ENCODE data around the gene CYP27B1.
"Not testable (repeated sequence)": the region's sequence is repeated elsewhere in the genome, so short reads cannot be mapped to it uniquely, and the experiment has no call there.

CYP27B1 gene

DNA sequence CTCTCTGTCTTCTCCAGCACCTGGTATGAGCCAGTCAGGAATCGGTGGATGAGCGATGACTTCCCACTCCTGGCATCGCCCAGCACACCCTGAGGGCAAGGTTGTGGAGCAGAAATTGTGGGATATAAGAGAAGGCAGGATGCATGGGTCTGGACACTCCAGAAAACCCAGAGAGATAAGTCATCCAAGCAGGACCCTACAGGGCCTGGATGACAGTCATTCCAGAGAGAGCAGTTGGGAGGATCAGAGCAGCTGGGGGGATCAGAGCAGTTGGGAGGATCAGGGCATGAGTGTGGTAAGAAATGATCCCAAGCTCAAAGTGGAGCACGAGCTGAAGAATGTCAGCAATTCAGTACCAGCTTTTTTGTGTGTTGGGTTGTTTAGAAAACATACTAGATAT, 32.3 kb downstream of the CYP27B1 start:
- DNase-seq, result no peak

DNA sequence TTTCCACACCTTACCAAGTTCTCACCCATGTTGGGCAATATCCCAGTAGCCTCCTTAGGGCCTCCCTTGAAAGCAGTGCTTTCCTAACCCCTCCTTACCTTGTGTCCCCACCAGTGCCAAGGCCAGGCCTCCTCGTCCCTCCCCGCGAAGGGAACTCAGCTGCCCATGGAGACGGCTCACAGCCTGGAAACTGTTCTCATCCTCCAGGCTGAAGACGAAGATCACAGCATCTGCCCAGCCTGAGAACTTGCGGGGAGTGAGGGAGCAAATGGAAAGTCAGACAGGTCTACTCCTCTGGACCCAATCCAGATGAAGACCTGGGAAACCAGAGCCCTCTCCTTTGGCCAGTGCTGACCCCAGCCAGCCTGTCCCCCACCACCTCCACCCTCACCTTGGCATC, 33.0 kb downstream of the CYP27B1 start:
- DNase-seq, result no peak

DNA sequence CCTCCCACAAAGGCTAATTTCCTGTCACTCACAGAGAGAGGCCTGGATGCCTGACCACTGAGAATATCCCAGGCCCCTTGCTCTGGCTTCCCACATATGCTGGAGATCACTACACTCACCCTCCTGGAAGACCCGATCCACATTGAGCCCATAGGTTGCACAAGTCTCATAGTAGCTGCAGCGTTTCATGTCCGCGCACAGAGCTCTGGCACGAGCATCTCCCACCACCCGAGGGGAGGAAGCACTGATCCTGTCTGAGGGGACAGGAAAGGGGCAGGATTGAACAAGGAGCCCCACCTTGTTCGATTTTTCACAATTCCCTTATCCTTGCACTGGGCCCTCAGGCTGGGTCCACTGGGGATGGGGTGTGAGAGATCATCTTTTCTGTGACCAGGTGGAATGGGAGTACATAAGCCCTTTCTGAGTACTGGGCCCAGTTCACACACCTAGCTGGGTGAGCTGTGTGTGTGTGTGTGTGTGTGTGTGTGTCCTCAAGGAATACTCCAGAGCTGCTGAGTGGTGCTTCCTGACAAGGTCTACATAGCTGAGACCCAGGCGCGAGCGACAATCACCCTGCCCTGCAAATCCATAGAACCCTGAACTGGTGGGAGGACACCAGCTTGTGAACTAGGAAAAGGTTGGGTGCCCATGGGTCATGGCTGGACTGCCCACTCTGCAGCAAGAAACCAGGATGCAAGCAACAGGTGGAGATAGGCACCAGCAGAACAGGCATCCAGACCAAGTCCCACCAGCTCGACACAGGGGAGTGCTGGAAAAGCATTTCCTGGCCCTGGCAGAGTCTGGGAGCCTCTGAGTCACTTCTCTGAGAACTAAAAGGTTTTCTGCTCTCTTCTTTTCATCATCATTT, 33.9 kb downstream of the CYP27B1 start:
- DNase-seq, result no peak

DNA sequence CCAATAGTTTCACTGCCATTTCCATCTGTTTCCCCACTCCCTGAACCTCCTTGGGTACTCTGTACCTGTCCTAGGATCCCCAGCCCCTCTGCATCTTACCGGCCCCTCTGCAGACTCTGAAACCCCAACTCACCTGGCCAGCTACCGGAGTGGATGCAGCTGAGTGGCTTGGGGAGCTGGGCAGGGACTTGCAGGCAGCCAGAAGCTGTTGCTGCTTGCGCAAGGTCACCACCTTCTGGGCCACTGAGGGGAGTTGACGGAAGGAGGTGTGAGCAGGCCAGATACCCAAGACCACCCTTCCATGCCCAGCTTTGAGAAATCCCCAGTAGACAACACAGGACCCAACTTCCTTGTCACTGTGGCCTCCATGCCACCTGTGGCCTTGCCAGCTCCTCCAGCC, 34.6 kb downstream of the CYP27B1 start:
- no peak for DNase-seq

DNA sequence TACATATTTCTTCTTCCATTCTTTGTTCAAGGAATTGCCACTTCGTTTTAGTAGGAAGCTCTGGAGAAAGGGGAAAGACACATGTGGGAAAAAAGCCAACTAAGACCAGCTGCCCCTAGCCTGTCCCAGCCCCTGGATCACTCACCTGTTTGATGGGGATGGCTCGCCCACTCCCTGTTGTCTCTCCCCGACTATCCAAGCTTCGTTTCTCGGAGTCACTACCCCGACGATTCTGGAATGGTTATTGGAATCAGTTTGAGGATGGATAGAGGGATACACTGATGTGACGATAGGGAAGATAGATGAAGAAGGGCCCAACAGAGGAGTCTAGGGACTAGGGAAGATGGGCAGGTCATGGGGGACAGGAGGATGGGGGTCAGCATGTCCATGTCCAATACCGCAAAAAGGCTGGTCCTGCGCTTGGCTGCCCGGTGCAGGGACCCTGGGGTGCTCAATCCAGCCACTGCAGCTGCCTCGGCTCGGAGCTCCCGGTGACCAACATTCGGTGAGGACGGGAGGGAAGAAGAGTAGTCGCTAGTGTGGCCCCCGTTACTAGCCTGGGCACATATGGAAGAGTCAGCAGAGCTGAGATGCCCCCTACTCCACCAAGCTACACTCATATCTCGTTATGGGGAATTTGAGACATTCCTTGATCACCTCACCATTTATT, 35.3 kb downstream of the CYP27B1 start:
- DNase-seq, result no peak

DNA sequence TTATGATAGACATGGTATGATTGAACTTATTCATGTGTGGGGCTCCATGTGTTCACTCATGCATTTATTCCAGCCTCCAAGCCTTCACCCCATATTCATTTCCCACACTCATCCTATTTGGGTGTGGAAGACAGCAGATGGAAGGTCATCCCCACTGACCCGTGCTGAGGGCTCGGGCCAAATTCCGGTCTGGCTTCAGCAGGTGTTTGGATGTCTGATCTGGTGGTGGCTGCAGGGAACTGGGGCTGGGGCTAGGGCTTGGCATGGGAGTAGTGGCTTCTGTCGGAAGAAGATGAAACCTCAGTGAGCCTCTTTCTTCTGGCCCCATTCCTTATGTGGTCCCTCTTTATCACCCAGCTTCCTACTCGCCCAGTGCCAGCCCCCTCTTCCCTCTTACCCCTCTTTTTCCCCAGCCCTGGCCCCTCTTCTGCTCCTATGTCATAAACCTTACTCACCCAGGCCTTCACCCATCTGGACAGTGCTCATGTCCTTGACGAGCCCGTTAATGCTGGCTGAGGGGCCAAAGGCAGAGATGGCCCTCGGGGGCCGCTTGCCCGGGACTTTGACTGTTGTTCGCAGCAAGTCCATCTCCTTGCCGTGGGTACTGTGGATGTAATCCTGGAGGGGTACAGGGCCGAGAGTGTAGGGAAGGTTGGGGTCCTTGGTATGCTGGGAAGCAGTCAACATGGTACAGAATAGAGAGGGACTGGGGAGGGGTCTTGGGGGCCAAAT, 36.4 kb downstream of the CYP27B1 start:
- no peak for DNase-seq

DNA sequence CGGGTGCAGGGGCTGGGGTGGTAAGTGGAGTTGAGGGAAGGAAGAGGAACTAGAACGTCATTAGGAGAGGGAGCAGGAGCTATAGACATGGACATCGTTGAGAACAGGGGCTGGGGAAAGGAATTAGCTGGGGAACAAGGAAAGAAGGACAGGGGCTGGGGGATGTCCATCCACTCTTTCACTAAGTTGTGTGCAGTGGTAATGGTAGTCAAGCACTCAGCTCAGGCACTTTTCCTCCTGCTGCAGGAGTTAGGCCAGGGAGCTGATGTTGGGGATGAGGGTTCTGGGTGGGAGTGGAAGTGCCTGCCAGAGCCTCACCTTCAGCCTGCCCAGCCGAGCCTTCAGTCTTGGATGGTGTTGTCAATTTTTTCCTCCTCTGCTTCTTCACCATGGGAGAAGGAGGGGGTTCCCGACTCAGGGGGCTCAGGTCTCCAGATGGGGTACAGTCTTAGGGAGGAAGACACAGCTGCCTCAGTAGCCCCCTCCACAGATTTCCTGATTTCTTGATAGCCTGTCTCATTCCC, 37.5 kb downstream of the CYP27B1 start:
- no peak for DNase-seq

DNA sequence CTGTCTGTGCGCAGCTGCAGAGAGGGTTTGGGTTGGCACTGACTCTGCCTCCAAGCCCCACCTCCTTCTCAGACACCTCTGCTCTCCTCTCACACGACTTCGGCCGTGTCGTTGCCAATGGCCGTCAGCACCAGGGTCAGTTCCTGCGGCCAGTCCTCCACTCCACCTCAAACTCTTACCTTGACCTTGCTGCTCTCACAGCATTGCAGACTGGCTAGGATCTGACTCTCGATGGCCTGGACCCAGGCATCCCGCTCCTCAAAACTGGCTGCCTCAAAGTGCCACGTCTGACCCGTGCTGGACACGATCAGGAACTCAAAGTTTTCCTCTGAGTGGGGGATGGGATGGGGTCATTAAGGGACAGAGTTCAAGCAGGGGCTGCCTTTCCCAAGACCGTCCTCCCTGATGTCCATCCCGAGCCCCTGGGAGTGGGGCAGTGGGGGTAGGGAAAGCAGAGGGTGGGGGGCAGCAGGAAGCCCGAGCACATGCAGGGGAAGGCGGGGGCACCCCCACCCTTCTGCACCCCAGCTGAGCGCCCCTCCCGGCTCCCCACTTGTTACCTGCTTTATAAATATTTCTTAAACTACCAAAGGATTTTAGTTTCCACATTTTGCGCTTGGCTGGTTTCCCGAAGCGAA, 39.0 kb downstream of the CYP27B1 start:
- no peak for DNase-seq

DNA sequence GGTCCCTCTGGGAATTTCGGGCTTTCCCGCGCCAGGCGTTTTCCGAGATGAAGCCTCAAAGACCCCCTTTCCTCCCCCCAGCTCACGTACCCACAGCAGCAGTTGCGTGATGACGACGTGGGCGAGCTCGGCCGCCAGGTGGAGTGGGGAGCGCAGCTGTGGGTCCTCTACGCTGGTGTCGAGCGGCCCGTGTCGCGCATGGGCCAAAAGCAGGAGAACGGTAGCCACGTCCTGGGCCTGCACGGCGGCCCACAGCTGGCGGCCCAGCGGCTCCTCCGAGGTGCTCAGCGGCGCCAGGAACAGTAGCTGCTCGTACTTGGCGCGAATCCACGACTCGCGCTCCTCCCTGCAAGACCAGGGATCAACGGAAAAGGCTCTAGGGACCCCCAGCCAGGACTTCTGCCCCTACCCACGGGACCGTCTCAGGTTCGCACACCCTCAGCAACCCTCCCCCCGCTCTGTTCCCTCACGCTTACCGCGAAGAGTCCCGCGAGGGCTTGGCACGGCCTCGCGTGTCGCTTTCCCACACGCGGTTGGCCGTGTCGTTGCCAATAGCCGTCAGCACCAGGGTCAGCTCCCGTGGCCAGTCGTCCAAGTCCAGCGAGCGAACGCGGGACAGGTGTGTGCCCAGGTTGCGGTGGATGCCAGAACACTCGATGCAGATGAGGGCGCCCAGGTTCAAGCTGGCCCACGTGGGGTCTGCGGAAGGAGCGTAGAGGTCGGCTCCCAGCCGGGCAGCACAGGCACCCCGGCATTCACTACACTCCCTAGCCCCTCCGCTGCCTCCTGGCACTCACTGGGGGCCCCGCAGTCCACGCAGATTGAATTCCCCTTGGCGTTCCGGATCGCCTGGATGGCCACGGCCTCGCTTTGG, 39.8 kb downstream of the CYP27B1 start:
- no peak for DNase-seq

DNA sequence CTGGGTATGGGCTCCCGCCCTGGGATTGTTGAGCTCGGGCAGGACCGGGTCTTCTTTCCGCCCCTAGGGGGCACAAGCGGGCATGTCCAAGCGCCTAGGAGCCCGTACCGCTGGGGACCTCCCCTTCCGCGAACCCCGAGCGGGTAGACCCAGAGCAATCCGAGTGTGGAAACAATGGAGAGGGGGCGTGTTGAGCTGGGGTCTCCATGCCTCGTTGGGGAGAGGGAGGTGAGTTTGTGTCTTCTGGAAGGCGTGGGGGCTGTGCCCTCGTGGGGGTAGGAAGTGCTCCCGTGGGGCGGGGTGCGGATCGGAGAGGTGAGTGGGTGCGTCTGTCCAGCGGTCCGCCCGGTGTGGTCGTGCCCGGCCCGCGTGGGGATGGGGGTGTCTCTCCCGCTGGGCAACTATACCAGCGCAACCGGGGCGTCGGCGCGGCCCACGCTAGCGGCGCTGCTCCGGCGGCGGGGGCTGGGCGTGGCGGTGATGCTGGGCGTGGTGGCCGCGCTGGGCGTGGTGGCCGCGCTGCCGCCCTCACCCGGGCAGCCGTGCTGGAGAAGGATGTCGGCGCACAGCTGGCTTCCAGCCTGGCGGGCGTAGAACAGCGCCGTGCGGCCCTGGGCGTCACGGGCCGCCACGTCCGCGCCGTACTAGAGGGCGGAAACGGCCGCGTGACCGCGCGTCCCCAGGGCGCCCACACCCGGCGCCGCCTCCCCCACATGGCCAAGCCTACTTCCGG, 40.6 kb downstream of the CYP27B1 start:
- DNase-seq, result no peak

DNA sequence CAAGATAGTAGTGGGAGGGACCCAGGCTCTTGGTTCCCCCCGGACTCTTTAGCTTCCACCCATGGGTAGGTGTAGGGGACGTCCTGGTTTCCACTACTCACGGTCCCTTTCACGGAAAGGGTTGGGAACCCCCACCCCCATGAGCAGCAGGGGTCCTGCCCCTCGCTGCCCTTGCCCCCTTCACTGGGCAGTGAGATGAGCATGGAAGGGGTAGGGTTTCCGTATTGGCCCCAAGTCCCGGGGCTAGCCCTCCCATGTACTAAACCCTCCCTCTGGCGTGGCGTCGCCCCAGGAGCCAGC, 41.1 kb downstream of the CYP27B1 start:
- no peak for DNase-seq

DNA sequence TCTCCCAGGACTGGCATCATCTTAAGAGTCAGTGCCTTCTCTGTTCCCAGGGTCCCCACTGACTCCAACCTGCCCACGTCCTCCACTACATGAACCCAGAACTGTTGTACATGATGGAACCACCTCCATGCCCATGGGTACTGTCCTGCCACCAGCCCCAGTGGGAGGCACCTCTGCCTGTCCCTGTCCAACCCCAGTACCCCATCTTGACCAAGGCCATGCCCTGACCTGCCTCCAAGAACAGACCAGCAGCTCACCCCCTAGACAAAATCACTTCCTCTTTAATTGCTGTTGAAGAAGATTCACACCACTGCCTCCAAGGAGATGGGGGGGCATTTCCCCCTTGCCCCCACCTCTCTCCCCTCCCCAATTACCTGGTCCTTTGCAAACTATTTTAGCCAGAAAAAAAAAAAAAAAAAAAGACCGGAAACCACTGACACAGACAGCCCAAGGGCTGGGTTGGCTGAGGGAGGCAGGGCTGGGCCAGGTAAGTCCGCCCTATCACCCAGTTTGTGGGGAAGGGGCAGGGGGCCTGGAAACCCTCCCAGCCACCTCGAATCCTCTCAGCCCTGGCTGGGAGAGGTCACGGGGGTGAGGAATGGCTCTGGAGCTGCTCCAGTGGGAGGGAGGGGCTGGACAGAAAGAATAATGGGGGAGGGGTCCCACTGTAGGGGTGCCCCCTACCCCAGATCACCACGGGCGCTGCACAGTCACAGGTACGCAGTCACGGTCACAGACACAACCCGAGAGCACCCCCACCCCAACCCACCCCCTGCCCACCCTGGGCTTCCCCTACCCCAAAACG, 41.7 kb downstream of the CYP27B1 start:
- DNase-seq, result no peak

DNA sequence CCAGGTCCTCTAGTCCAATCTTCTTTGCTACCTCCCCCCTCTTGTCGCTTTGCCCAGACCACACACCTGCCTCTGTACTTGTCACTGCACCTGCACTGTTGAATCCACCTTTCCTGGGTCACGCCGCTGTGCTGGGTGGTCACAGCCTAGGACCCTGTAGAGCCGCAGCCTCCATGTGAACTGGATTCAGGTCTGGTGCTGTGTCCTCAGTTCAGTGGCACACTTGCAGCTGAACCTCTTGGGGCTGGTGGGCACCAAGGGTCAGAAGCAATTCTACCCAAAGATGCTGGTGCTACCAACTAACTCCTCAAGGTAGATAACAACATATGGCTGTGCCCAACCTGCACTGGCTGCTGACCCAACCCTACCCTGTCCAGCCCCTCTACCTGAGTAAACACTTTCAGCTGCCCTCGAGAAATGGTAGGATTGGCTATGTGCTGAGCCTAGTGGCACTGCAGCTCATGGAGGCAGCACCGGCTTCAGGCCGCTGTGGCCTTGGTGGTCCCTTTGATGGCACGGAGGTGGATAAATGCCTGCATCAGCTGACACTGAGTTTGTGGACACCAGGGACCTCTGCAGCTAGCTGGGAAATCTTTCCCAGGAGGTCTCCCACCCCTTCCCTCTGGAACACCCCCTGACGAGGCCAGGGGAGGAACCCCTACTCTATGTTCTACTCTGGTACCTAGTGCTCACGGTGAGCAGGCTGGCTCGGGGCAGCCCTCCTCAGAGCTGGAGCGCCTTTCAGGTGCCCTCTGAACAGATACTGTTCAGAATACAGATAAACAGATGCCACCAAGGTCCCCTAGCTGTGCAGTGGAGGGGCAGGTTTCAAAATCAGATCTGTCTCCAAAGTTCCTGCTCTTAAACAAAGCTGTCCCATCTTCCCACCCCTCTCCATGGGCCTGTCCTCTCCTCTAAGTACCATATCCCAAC, 42.6 kb downstream of the CYP27B1 start:
- DNase-seq, result no peak

DNA sequence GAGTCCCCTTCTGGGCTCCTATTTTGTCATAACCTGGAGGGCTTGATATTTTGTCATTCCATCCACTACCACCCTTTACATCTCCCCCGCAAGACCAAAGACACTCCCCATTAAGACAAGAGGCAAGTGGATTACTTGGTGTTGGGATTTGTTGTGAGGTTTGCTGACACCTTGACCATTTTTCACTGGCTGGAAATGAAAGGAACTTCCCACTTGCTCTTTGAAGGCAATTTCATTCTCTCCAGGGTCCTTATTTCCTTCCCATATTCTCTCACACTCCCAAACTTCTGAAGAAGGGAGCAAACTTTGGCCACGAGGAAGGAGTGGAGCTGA, 43.3 kb downstream of the CYP27B1 start:
- DNase-seq, result no peak

DNA sequence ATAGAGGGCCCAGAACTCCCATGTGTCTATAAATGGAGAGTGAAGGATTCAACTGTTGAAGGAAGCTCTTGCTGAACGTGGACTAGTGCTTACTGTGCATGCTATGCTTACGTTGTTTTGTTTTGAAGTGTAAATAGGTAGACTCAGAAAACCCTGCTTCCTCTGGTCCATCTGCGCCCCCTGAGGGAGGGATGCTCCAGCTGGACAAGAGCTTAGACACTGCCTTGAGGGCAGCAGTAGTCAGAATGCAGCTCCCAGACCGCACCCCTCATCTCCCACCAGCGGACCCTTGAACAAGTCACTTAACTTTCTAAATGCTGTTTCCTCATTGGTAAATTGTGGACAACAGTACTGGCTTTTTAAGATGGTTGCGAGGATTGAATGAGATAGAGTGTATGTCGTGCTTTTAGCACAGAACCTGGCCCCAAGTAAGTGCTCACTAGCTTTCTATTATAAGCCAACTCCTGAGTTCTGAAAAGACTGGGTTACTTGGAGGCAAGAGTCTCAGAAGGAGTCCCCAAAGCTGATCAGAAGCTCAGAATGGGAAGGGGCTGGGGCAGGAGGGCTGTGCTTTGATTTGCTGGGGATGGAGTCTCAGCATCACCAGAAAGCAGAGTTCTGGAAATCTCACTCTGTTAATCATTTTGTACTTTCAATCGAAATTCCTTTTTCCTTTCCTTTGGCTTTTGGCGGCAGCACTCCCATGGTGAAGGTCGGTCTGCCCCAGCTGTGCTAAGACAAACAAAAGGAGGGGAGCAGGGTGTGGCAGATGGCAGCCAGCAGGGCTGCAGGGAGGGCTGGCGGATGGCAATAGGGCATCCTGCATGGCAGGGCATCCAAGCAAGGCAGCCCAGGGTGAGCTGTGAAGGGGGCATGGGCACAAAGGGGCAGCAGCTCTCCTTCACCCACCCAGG, 43.9 kb downstream of the CYP27B1 start:
- DNase-seq, result no peak

DNA sequence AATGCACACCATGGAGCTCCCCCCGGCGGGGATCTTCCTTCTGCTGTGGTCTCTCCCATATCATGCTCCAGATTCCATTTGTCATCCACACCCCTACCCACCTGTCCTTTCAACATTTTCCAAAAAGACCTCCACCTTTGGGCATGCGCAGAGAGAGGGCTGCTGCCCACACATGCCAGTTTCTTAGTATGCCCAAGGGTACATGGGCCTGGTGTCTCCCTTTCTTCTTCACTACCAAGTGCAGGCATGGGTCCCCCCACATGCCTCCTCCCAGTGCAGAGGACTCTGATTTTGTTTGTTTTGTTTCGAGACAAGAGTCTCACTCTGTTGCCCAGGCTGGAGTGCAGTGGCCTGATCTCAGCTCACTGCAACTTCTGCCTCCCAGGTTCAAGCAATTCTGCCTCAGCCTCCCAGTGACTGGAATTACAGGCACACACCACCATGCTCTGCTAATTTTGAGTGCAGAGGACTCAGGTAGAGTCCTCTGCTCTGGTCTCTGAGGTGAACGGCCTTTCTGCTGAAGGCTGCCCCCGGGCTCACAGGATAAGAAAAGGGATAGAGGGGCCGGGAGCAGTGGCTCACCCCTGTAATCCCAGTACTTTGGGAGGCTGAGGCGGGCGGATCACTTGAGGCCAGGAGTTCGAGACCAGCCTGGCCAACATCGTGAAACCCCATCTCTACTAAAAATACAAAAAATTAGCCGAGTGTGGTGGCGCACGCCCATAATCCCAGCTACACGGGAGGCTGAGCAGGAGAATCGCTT, 44.9 kb downstream of the CYP27B1 start:
- DNase-seq, result not testable (repeated sequence)

Data from effector CD4-positive, alpha-beta T cell (primary cell).